HuH-7 (cell line): ENCODE measurements around the gene PPFIBP1.
"Not testable (repeated sequence)": the region's sequence is repeated elsewhere in the genome, so short reads cannot be mapped to it uniquely, and the experiment has no call there.

Source experiments
- DNase-seq: peaks from one replicate; pipeline ENCODE4 v3.0.0; 2011; ENCODE audit warnings: low spot score

PPFIBP1 gene

GRCh38 chr12:27627853-27628469 is 104.0 kb downstream of the PPFIBP1 start:
- not testable (repeated sequence) for DNase-seq

GRCh38 chr12:27630219-27630618 is 106.2 kb downstream of the PPFIBP1 start:
- not testable (repeated sequence) for DNase-seq

GRCh38 chr12:27631365-27631764 is 107.4 kb downstream of the PPFIBP1 start:
- no peak for DNase-seq

GRCh38 chr12:27631813-27632491 is 107.9 kb downstream of the PPFIBP1 start:
- DNase-seq, result no peak

GRCh38 chr12:27635349-27635972 is 111.5 kb downstream of the PPFIBP1 start:
- peak; percentile 17 for DNase-seq

GRCh38 chr12:27636569-27636968 is 112.6 kb downstream of the PPFIBP1 start:
- DNase-seq, result not testable (repeated sequence)

- DNase-seq, result no peak
Measured at GRCh38 chr12:27637524-27637923, 113.5 kb downstream of the PPFIBP1 start.

- no peak for DNase-seq
Measured at GRCh38 chr12:27639265-27639664, 115.3 kb downstream of the PPFIBP1 start.

- DNase-seq, result not testable (repeated sequence)
Measured at GRCh38 chr12:27640566-27641200, 116.7 kb downstream of the PPFIBP1 start.

GRCh38 chr12:27642361-27642760 is 118.4 kb downstream of the PPFIBP1 start:
- not testable (repeated sequence) for DNase-seq

GRCh38 chr12:27642892-27643291 is 118.9 kb downstream of the PPFIBP1 start:
- DNase-seq, result not testable (repeated sequence)

- DNase-seq, result no peak
Measured at GRCh38 chr12:27644158-27644845, 120.3 kb downstream of the PPFIBP1 start.

- no peak for DNase-seq
Measured at GRCh38 chr12:27645671-27646070, 121.7 kb downstream of the PPFIBP1 start.

GRCh38 chr12:27646149-27646548 is 122.1 kb downstream of the PPFIBP1 start:
- DNase-seq, result no peak

GRCh38 chr12:27650011-27650410 is 126.0 kb downstream of the PPFIBP1 start:
- DNase-seq, result no peak

GRCh38 chr12:27651201-27651600 is 127.2 kb downstream of the PPFIBP1 start:
- no peak for DNase-seq

- DNase-seq, result peak; percentile 58
Measured at GRCh38 chr12:27652174-27652763, 128.3 kb downstream of the PPFIBP1 start.

- no peak for DNase-seq
Measured at GRCh38 chr12:27653661-27654060, 129.7 kb downstream of the PPFIBP1 start.

- not testable (repeated sequence) for DNase-seq
Measured at GRCh38 chr12:27655476-27655875, 131.5 kb downstream of the PPFIBP1 start.

- DNase-seq, result no peak
Measured at GRCh38 chr12:27657296-27657695, 133.3 kb downstream of the PPFIBP1 start.

- DNase-seq, result no peak
Measured at GRCh38 chr12:27665704-27666103, 141.7 kb downstream of the PPFIBP1 start.

- no peak for DNase-seq
Measured at GRCh38 chr12:27666510-27666909, 142.5 kb downstream of the PPFIBP1 start.
